ENCODE results near the gene AKAP12.

AKAP12 gene

DNA sequence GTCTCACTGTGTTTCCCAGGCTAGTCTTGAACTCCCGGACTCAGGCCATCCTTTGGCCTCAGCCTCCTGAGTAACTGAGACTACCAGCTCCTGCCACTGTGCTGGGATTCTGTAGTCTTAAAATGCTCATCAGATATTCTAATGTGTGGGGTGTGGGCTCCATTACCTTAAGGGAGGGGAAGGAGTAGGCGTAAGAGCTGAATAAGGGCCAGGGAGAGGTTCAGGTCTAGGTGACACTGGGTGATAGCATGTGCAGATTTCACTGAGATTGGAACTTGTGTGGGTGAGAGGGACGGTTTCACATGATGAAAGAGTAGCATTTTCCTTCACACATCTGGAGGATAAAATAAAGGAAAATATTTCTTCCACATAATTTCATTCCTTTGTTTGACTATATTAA is 8.5 kb downstream of the AKAP12 start:
- Histone ChIP-seq H3K27me3 (ENCODE audit: insufficient read depth, insufficient read length) (no peaks in the 10 kb centered on the region), H3K9me3 (ENCODE audit: insufficient read depth, low read length) (no peaks in the 10 kb centered on the region), H3K4me3 (ENCODE audit: insufficient read length, low read depth) (no peak overlapping the region), H3K9ac (ENCODE audit: insufficient read length, low read depth) (no peak overlapping the region), H3K36me3 (ENCODE audit: insufficient read depth, insufficient read length, low read length) (peaks cover 8% of the 10 kb centered on the region), H3K4me1 (ENCODE audit: insufficient read depth, insufficient read length) (no peaks in the 10 kb centered on the region)
- no peak for TF ChIP-seq SUZ12 (IDR thresholded peaks at IDR 0.05; ENCODE audit: extremely low read depth, insufficient read depth, insufficient read length)
- TF ChIP-seq ZNF274 (IDR thresholded peaks at IDR 0.05; ENCODE audit: low read depth, low read length) = no peak
- TF ChIP-seq YY1 (IDR thresholded peaks at IDR 0.05; ENCODE audit: insufficient read depth, insufficient read length) = no peak
- DNase-seq (ENCODE audit: low read depth, low spot score) = no peak

DNA sequence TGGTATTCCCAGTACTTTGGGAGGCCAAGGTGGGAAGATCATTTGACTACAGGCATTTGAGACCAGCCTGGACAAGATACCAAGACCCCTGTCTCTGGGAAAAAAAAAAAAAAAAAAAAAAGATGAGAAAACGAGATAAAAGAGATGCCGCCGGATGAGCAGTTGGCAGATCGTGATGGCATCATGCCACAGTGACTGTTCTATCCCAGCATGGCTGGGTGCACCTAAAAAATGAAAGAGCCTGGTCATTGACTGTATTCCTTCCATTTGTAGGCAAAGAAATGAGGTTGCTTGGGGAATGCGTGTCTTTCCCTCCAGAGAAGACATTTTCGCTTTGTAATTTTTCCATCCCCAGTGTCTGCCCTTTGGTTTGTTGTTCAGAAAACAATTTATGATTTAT is 12.9 kb downstream of the AKAP12 start:
- H3K9ac ChIP-seq (ENCODE audit: insufficient read length, low read depth) = no peak overlapping the region
- H3K4me1 ChIP-seq (ENCODE audit: insufficient read depth, insufficient read length) = no peaks in the 10 kb centered on the region
- no peaks in the 10 kb centered on the region for H3K36me3 ChIP-seq (ENCODE audit: insufficient read depth, insufficient read length, low read length)
- no peaks in the 10 kb centered on the region for H3K27me3 ChIP-seq (ENCODE audit: insufficient read depth, insufficient read length)
- DNase-seq (ENCODE audit: low read depth, low spot score) = no peak
- H3K9me3 ChIP-seq (ENCODE audit: insufficient read depth, low read length) = no peaks in the 10 kb centered on the region
- no peak overlapping the region for H3K4me3 ChIP-seq (ENCODE audit: insufficient read length, low read depth)
- no peak for TF ChIP-seq SUZ12 (IDR thresholded peaks at IDR 0.05; ENCODE audit: extremely low read depth, insufficient read depth, insufficient read length)
- TF ChIP-seq ZNF274 (IDR thresholded peaks at IDR 0.05; ENCODE audit: low read depth, low read length) = no peak
- TF ChIP-seq YY1 (IDR thresholded peaks at IDR 0.05; ENCODE audit: insufficient read depth, insufficient read length) = no peak

DNA sequence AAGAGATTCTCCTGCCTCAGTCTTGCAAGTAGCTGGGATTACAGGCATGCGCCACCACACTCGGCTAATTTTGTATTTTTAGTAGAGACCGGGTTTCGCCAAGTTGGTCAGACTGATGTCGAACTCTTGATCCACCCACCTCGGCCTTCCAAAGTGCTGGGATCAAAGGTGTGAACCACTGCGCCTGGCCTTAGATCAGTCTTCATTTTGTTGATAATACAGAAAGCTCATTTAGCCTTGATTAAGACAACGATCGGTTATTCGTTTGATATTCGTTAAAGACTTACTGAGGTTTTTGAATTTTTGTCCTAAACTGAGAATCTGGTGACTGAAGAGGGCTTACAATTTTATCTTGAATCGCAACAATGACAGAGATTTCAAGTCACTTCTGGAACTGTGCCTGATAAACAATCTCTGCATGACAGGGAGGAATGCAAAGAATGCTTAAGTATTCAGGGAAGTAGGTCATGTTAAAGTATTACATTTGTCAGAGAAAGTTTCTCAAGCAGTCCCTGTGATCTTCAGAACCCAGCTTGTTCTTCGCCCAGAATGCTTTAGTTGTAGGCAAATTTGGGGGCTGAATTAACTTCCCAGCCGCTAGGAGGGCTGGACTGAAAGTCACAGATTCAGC is 14.8 kb downstream of the AKAP12 start:
- Histone ChIP-seq H3K36me3 (ENCODE audit: insufficient read depth, insufficient read length, low read length) (no peaks in the 10 kb centered on the region), H3K27me3 (ENCODE audit: insufficient read depth, insufficient read length) (no peaks in the 10 kb centered on the region), H3K9ac (ENCODE audit: insufficient read length, low read depth) (no peak overlapping the region), H3K4me3 (ENCODE audit: insufficient read length, low read depth) (no peak overlapping the region), H3K9me3 (ENCODE audit: insufficient read depth, low read length) (no peaks in the 10 kb centered on the region), H3K4me1 (ENCODE audit: insufficient read depth, insufficient read length) (no peaks in the 10 kb centered on the region)
- TF ChIP-seq SUZ12 (IDR thresholded peaks at IDR 0.05; ENCODE audit: extremely low read depth, insufficient read depth, insufficient read length) (no peak), YY1 (IDR thresholded peaks at IDR 0.05; ENCODE audit: insufficient read depth, insufficient read length) (no peak), ZNF274 (IDR thresholded peaks at IDR 0.05; ENCODE audit: low read depth, low read length) (no peak)
- no peak for DNase-seq (ENCODE audit: low read depth, low spot score)

DNA sequence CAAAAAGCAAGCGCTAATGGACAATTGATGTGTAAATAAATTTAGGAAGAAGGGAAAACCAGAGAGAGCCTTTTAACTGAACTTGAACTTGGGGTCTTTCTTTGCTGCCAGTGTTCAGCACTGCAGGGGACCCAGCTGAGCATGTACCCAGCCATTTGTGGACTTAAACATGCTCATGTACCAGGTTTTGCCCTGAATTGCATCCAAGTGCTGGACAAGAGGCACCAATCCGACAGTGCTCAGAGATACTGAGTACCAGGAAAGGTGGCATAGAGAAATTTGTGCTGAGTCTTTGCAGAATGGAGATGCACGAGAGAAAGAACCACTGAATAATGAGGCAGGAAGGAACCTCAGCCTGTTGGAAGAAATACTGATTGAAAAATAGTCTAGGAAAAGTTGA is 16.0 kb downstream of the AKAP12 start:
- Histone ChIP-seq H3K4me1 (ENCODE audit: insufficient read depth, insufficient read length) (no peaks in the 10 kb centered on the region), H3K27me3 (ENCODE audit: insufficient read depth, insufficient read length) (no peaks in the 10 kb centered on the region), H3K4me3 (ENCODE audit: insufficient read length, low read depth) (no peak overlapping the region), H3K36me3 (ENCODE audit: insufficient read depth, insufficient read length, low read length) (no peaks in the 10 kb centered on the region), H3K9ac (ENCODE audit: insufficient read length, low read depth) (no peak overlapping the region), H3K9me3 (ENCODE audit: insufficient read depth, low read length) (no peaks in the 10 kb centered on the region)
- no peak for TF ChIP-seq SUZ12 (IDR thresholded peaks at IDR 0.05; ENCODE audit: extremely low read depth, insufficient read depth, insufficient read length)
- DNase-seq (ENCODE audit: low read depth, low spot score) = no peak

DNA sequence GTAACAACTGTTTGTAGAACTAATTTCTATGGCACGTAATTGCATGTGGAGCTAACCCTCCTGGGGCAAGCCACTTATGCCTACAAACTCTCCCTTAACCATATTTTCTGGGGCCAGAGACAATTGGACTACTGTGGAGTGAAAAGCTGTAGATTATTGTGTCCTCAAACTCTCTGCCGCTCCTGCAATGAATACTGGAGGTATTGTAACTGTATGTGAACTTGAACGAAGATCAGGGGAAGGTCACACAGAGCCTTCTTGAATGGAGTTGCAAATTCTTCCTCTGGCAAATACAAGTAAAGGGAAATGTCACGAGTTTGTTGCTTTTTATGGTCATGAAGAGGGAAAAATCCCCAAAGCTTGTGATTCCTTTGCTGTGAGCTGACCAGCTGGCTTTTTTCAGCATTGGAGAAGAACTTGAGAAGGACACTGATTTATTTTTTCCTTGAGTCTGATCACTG is 18.2 kb downstream of the AKAP12 start:
- Histone ChIP-seq H3K9ac (ENCODE audit: insufficient read length, low read depth) (no peak overlapping the region), H3K27me3 (ENCODE audit: insufficient read depth, insufficient read length) (no peaks in the 10 kb centered on the region), H3K9me3 (ENCODE audit: insufficient read depth, low read length) (no peaks in the 10 kb centered on the region), H3K4me1 (ENCODE audit: insufficient read depth, insufficient read length) (no peaks in the 10 kb centered on the region), H3K36me3 (ENCODE audit: insufficient read depth, insufficient read length, low read length) (no peaks in the 10 kb centered on the region), H3K4me3 (ENCODE audit: insufficient read length, low read depth) (no peak overlapping the region)
- TF ChIP-seq YY1 (IDR thresholded peaks at IDR 0.05; ENCODE audit: insufficient read depth, insufficient read length) (no peak), ZNF274 (IDR thresholded peaks at IDR 0.05; ENCODE audit: low read depth, low read length) (no peak), SUZ12 (IDR thresholded peaks at IDR 0.05; ENCODE audit: extremely low read depth, insufficient read depth, insufficient read length) (no peak)
- DNase-seq (ENCODE audit: low read depth, low spot score) = no peak

DNA sequence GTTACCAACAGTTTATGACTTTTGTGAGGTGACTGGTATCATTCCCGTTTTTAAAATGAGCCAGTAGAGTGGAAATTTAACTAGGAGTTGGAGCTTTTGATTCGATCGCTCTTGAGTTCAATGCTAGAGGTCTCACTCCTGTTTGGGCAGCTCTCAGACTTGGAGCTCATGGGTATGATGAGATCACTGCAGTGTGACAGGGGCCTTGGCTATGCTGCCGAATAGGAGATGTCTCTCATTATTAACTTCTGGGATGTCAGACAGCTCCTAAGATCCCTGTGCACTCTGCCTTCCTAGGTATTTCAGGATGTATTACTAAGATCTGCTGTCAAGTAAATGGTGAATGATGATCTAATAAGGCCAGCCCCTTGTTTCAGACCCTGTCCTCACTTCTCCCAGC is 20.4 kb downstream of the AKAP12 start:
- no peaks in the 10 kb centered on the region for H3K9me3 ChIP-seq (ENCODE audit: insufficient read depth, low read length)
- H3K4me1 ChIP-seq (ENCODE audit: insufficient read depth, insufficient read length) = no peaks in the 10 kb centered on the region
- TF ChIP-seq ZNF274 (IDR thresholded peaks at IDR 0.05; ENCODE audit: low read depth, low read length) (no peak), SUZ12 (IDR thresholded peaks at IDR 0.05; ENCODE audit: extremely low read depth, insufficient read depth, insufficient read length) (no peak), YY1 (IDR thresholded peaks at IDR 0.05; ENCODE audit: insufficient read depth, insufficient read length) (no peak)
- H3K4me3 ChIP-seq (ENCODE audit: insufficient read length, low read depth) = no peak overlapping the region
- DNase-seq (ENCODE audit: low read depth, low spot score) = no peak
- H3K36me3 ChIP-seq (ENCODE audit: insufficient read depth, insufficient read length, low read length) = no peaks in the 10 kb centered on the region
- no peak overlapping the region for H3K9ac ChIP-seq (ENCODE audit: insufficient read length, low read depth)
- H3K27me3 ChIP-seq (ENCODE audit: insufficient read depth, insufficient read length) = no peaks in the 10 kb centered on the region

DNA sequence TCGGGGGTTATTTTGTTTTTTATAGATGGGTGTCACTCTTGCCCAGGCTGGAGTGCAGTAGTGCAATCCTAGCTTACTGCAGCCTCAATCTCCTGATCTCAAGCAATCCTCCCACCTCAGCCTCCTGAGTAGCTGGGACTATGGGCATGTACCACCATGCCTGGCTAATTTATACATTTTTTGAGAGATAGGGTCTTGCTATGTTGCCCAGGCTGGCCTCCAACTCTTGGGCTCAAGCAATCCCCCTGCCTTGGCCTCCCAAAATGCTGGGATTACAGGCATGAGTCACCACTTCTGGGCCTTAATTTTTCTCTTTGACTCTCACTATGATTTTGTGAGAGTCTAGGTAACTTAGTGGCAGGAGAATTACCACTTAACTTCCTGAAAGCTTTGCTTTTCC is 23.3 kb downstream of the AKAP12 start:
- H3K4me1 ChIP-seq (ENCODE audit: insufficient read depth, insufficient read length) = no peaks in the 10 kb centered on the region
- H3K27me3 ChIP-seq (ENCODE audit: insufficient read depth, insufficient read length) = no peaks in the 10 kb centered on the region
- DNase-seq (ENCODE audit: low read depth, low spot score) = no peak
- H3K4me3 ChIP-seq (ENCODE audit: insufficient read length, low read depth) = no peak overlapping the region
- TF ChIP-seq ZNF274 (IDR thresholded peaks at IDR 0.05; ENCODE audit: low read depth, low read length) (no peak), SUZ12 (IDR thresholded peaks at IDR 0.05; ENCODE audit: extremely low read depth, insufficient read depth, insufficient read length) (no peak), YY1 (IDR thresholded peaks at IDR 0.05; ENCODE audit: insufficient read depth, insufficient read length) (no peak)
- no peaks in the 10 kb centered on the region for H3K9me3 ChIP-seq (ENCODE audit: insufficient read depth, low read length)
- no peak overlapping the region for H3K9ac ChIP-seq (ENCODE audit: insufficient read length, low read depth)
- no peaks in the 10 kb centered on the region for H3K36me3 ChIP-seq (ENCODE audit: insufficient read depth, insufficient read length, low read length)
